ENCODE data around the gene PEX10.

- TF ChIP-seq GATA3 (IDR thresholded peaks at IDR 0.05; ENCODE audit: low read depth, low read length): no peak
- no peak for TF ChIP-seq GATA2 (IDR thresholded peaks at IDR 0.05; ENCODE audit: low read depth, low read length)
Measured at GRCh38 chr1:2436876-2437275, 24.5 kb upstream of the PEX10 start.

All from SH-SY5Y (cell line).